Measurements from ENCODE around the gene PIGQ. TPM values are rescaled to one million over a fixed set of nuclear protein-coding genes. Genes with fewer than 3 reads are reported as not detected.

PIGQ gene
- 22.0 and 33.8 TPM in 2 replicates for total RNA-seq

- peak within 1 kb of the TSS; percentile 79 for H3K4me3 ChIP-seq (ENCODE audit: low read depth, low read length)
- peak; percentile 60 for DNase-seq (ENCODE audit: low read depth)
- no peak for TF ChIP-seq CTCF (IDR thresholded peaks at IDR 0.05; ENCODE audit: insufficient read depth, low read depth, low read length)
These were observed at the start of gene PIGQ for GRCh38 chr16:569445-570254. TSS of gene PIGQ (plus strand) at chr16:569968. CDS start at chr16:574075, 4,107 bp downstream.

- H3K4me3 ChIP-seq (ENCODE audit: low read depth, low read length) = no peak overlapping the region
- DNase-seq (ENCODE audit: low read depth) = no peak
- TF ChIP-seq CTCF (IDR thresholded peaks at IDR 0.05; ENCODE audit: insufficient read depth, low read depth, low read length) = no peak
These were observed 48.9 kb upstream of the PIGQ start for GRCh38 chr16:520847-521246.

- TF ChIP-seq CTCF (IDR thresholded peaks at IDR 0.05; ENCODE audit: insufficient read depth, low read depth, low read length) = no peak
- no peak overlapping the region for H3K4me3 ChIP-seq (ENCODE audit: low read depth, low read length)
- no peak for DNase-seq (ENCODE audit: low read depth)
These were observed 48.2 kb upstream of the PIGQ start for GRCh38 chr16:521381-522210.

- no peak for TF ChIP-seq CTCF (IDR thresholded peaks at IDR 0.05; ENCODE audit: insufficient read depth, low read depth, low read length)
- DNase-seq (ENCODE audit: low read depth) = no peak
These were observed 47.3 kb upstream of the PIGQ start for GRCh38 chr16:522320-523096.

GRCh38 chr16:523097-523741 is 46.5 kb upstream of the PIGQ start:
- H3K4me3 ChIP-seq (ENCODE audit: low read depth, low read length) = no peak overlapping the region
- no peak for DNase-seq (ENCODE audit: low read depth)
- no peak for TF ChIP-seq CTCF (IDR thresholded peaks at IDR 0.05; ENCODE audit: insufficient read depth, low read depth, low read length)

More at GRCh38 chr16:522320-523096, 47.3 kb upstream of the PIGQ start:
- no peak overlapping the region for H3K4me3 ChIP-seq (ENCODE audit: low read depth, low read length)

Measured in fibroblast of villous mesenchyme (primary cell).